Osteoblast (primary cell): Measurements from ENCODE around the gene CREB5. TPM values are rescaled to one million over a fixed set of nuclear protein-coding genes. Genes with fewer than 3 reads are reported as not detected.

Source experiments
- DNase-seq: peaks from one replicate; pipeline ENCODE4 v3.0.0; 2011; ENCODE audit warnings: low spot score, mixed read lengths; ENCODE audit not compliant: insufficient read length; ENCODE audit errors: missing footprints
- H2AFZ ChIP-seq: 2 replicates; pipeline ENCODE4 v1.6.0; 2011; ENCODE audit warnings: mild to moderate bottlenecking, low read length
- H3K27ac ChIP-seq: 2 replicates; pipeline ENCODE4 v1.5.1; 2011; ENCODE audit warnings: mild to moderate bottlenecking, low read depth, low read length, moderate library complexity
- H3K27me3 ChIP-seq: 2 replicates; pipeline ENCODE4 v1.6.0; 2012; ENCODE audit warnings: mild to moderate bottlenecking, control low read depth, inconsistent platforms, low read length, moderate library complexity; ENCODE audit not compliant: insufficient read depth
- H3K36me3 ChIP-seq: 2 replicates; pipeline ENCODE4 v1.5.1; 2011; ENCODE audit warnings: mild to moderate bottlenecking, low read length, control low read depth, moderate library complexity; ENCODE audit not compliant: insufficient read depth
- H3K4me1 ChIP-seq: 2 replicates; pipeline ENCODE4 v1.5.1; 2011; ENCODE audit warnings: mild to moderate bottlenecking, low read length, control low read depth, moderate library complexity; ENCODE audit not compliant: insufficient read depth
- H3K4me2 ChIP-seq: 2 replicates; pipeline ENCODE4 v1.6.0; 2011; ENCODE audit warnings: mild to moderate bottlenecking, low read length; ENCODE audit not compliant: insufficient read depth
- H3K4me3 ChIP-seq: fragments of 200-600 bp; sonication (generic); 3 replicates; pipeline ENCODE4 v1.5.1; 2012; ENCODE audit warnings: mild to moderate bottlenecking, low read length, inconsistent platforms; ENCODE audit not compliant: insufficient read depth
- H3K79me2 ChIP-seq: 2 replicates; pipeline ENCODE4 v1.6.0; 2012; ENCODE audit warnings: mild to moderate bottlenecking, low read length, control low read depth, inconsistent platforms; ENCODE audit not compliant: insufficient read depth
- H3K9me3 ChIP-seq: 2 replicates; pipeline ENCODE4 v1.5.1; 2011; ENCODE audit warnings: low read depth, low read length, control low read depth
- H4K20me1 ChIP-seq: 2 replicates; pipeline ENCODE4 v1.6.0; 2012; ENCODE audit warnings: mild to moderate bottlenecking, low read length, control low read depth; ENCODE audit not compliant: insufficient read depth
- total RNA-seq: library from RNA; depleted of rRNA; stranded (reverse); fragments of >200 nt; gene quantifications from 2 replicates; pipeline ENCODE4 v1.2.3, GENCODE V29; 2012
- TF ChIP-seq, protein P1 (sequence below): IDR thresholded peaks from 2 replicates; pipeline ENCODE4 v1.5.1; 2011; ENCODE audit warnings: mild to moderate bottlenecking, low read depth, low read length, moderate library complexity; ENCODE audit errors: extremely low read depth

Gene CREB5
- total RNA-seq, 1 donor: 5.1 TPM

DNA sequence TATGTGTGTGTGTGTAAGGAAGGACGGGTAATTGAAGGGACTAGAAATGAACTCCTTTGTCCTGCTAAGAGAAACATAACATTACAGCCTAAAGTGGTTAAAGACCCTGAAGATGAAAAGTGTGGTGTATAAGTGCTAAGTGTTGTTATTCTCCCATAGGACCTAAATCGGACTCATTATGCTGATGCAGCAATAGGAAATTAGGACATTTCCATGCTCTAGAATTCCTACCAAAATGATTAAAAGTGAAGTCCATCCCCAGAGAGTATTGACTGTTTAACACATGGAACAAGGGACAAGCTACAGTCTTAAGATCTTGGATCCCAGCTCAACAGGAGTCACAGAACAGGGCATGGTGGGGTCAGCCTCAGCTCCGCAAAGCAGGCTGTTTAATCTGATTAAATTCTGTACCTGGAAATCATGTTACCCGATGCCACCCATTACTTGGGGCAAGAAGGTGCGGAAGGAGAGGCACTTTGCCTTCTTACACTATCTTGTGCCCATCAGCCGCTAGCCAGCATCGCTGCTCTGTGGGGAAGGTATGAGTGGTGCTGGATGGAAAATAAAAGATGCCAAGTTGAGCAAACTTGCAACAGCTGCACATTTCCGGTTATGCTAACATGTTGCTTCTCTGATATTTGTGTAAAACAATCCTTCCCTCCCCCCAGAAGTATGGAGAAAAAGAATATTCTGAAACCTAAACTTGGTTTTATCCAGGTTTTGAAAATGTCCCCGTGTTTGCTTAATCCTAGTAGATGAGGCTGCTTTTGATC, 100.5 kb downstream of the CREB5 start:
- Histone ChIP-seq H3K27me3 (no peaks in the 10 kb centered on the region), H3K36me3 (no peaks in the 10 kb centered on the region)

DNA sequence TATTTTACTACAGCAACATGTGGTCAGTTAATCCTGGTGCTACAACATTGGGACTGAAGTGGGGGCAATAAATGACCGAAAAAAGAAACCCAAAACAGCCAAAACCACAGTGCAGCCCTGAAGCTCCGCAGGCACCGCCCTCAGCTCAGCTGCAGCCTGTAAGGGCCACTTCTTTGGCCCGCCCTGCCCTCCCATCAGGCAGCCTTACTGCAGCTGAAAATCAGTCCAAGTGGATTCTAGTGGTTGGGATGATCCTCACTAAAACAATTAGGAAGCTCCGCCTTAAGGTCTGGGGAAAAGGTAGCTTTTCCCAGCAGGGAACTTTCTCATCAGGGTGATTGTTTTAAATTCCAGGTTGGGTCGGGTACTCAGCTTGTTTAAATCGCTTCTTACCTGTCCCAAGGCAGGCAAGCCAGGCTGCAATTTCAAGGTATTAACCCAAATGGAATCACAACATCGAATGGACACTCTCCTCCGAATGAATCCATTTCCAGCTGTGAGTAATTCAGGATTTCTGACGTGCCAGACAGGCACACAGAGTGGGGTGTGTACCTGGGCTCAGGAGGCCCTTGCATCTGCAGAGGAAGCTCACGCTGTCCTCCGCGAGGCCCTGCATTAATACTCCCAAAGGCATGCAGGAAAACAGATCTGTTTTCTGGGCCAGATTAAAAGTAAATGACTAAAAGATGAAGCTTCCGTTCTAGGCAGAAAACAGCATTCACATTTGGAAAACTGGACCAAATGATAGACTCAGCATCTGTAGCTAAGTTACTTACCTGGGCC, 104.3 kb downstream of the CREB5 start:
- H3K9me3 ChIP-seq: no peaks in the 10 kb centered on the region
- no peaks in the 10 kb centered on the region for H3K4me1 ChIP-seq
- H3K4me3 ChIP-seq: no peak overlapping the region
- peak overlapping the region; percentile 10 for H3K4me2 ChIP-seq
- no peak for DNase-seq
- H2AFZ ChIP-seq: no peak overlapping the region
- H3K36me3 ChIP-seq: no peaks in the 10 kb centered on the region
- H3K27me3 ChIP-seq: no peaks in the 10 kb centered on the region
- no peaks in the 10 kb centered on the region for H3K79me2 ChIP-seq
- H3K27ac ChIP-seq: no peak overlapping the region
- H4K20me1 ChIP-seq: no peaks in the 10 kb centered on the region
- TF ChIP-seq, protein P1, sequence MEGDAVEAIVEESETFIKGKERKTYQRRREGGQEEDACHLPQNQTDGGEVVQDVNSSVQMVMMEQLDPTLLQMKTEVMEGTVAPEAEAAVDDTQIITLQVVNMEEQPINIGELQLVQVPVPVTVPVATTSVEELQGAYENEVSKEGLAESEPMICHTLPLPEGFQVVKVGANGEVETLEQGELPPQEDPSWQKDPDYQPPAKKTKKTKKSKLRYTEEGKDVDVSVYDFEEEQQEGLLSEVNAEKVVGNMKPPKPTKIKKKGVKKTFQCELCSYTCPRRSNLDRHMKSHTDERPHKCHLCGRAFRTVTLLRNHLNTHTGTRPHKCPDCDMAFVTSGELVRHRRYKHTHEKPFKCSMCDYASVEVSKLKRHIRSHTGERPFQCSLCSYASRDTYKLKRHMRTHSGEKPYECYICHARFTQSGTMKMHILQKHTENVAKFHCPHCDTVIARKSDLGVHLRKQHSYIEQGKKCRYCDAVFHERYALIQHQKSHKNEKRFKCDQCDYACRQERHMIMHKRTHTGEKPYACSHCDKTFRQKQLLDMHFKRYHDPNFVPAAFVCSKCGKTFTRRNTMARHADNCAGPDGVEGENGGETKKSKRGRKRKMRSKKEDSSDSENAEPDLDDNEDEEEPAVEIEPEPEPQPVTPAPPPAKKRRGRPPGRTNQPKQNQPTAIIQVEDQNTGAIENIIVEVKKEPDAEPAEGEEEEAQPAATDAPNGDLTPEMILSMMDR: no peak

More for the DNA sequence above, 100.5 kb downstream of the CREB5 start:
- DNase-seq: no peak
- Histone ChIP-seq H3K27ac (no peak overlapping the region), H4K20me1 (no peaks in the 10 kb centered on the region), H3K4me2 (no peak overlapping the region), H2AFZ (no peak overlapping the region), H3K4me1 (peaks cover 8% of the 10 kb centered on the region), H3K79me2 (no peaks in the 10 kb centered on the region), H3K9me3 (no peaks in the 10 kb centered on the region), H3K4me3 (no peak overlapping the region)
- TF ChIP-seq, protein P1: no peak

DNA sequence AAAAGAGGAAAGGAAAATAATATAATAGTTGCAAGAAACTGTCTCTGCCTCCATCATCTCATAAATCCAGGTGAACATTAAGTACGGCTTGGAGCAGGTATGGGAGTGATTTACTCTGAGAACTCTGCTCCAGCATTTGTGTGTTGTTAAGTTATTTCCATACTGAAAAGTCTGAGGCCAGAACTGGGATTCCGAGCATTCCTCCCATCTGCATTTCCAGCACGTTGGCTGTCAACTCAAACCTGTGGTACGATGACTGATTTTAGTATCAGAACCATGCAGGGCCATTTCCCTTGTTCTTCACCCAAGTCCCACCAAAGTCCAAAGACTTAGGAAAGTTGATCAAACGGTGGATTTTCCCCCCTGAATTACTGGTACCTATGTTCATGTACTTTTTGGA, 104.9 kb downstream of the CREB5 start:
- no peak overlapping the region for H3K4me2 ChIP-seq
- H3K27me3 ChIP-seq: no peaks in the 10 kb centered on the region

More for the DNA sequence above, 104.9 kb downstream of the CREB5 start:
- no peak for DNase-seq
- Histone ChIP-seq H3K4me1 (no peaks in the 10 kb centered on the region), H3K9me3 (no peaks in the 10 kb centered on the region), H4K20me1 (no peaks in the 10 kb centered on the region), H3K27ac (no peak overlapping the region), H3K4me3 (no peak overlapping the region), H3K79me2 (no peaks in the 10 kb centered on the region), H3K36me3 (no peaks in the 10 kb centered on the region), H2AFZ (no peak overlapping the region)
- TF ChIP-seq, protein P1: no peak
